ENCODE results near the gene C18orf54. TPM values are rescaled to one million over a fixed set of nuclear protein-coding genes. Genes with fewer than 3 reads are reported as not detected.

C18orf54 gene
- total RNA-seq, 4 donors from 2014 or later, result 2.9 to 17.1 (median 3.9) TPM

DNA sequence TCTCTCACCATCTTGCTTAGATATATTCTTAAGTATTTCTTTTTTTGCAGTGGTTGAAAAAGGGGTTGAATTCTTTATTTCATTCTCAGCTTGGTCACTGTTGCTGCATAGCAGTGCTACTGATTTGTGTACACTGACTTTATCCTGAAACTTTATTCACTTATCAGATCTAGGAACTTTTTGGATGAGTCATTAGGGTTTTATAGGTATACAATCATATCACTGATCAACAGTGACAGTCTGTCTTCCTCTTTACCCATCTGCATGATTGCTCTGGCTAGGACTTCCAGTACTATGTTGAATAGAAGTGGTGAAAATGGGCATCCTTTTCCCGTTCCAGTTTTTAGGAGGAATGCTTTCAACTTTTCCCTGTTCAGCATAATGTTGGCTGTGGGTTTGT lies 6.5 kb upstream of the C18orf54 start:
- Histone ChIP-seq H3K9me3 (no peaks in the 10 kb centered on the region), H3K27me3 (no peaks in the 10 kb centered on the region), H3K27ac (no peak overlapping the region), H3K4me3 (no peak overlapping the region), H3K36me3 (no peaks in the 10 kb centered on the region), H3K4me1 (no peaks in the 10 kb centered on the region)
- intact Hi-C loops (cut with DNase I; ENCODE audit: low total_unique reads), result no loop called here
- no peak for DNase-seq
- TF ChIP-seq, protein P1, sequence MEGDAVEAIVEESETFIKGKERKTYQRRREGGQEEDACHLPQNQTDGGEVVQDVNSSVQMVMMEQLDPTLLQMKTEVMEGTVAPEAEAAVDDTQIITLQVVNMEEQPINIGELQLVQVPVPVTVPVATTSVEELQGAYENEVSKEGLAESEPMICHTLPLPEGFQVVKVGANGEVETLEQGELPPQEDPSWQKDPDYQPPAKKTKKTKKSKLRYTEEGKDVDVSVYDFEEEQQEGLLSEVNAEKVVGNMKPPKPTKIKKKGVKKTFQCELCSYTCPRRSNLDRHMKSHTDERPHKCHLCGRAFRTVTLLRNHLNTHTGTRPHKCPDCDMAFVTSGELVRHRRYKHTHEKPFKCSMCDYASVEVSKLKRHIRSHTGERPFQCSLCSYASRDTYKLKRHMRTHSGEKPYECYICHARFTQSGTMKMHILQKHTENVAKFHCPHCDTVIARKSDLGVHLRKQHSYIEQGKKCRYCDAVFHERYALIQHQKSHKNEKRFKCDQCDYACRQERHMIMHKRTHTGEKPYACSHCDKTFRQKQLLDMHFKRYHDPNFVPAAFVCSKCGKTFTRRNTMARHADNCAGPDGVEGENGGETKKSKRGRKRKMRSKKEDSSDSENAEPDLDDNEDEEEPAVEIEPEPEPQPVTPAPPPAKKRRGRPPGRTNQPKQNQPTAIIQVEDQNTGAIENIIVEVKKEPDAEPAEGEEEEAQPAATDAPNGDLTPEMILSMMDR (IDR thresholded peaks at IDR 0.05), result no peak
- no peak for TF ChIP-seq POLR2A (IDR thresholded peaks at IDR 0.05)

DNA sequence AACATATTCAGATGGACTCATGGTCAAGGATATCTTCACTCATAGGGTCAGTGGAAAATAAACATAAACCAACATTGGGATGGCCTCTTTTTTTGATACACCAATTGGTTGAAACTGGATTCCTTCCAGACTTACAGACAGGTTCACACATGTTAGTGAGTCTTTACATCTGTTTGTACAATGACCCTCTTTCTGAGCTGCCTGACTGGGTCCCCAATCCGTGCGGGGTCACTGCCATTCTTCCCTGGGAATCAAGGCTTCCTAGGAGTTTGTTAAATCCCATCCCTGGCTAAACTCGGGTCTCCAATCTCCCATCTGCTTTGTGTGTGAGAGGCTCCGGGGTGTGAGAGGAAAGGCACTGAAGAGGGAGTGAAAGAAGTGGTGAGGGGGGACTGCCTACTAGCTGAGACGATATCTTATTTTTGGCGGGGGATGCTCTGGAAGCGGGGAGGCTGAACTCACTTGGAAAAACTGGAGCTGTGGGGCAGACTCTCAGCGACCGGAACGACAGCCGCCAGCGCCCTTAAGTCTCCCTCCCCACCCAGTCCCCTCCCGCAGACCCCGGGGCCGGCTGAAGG lies 535 bp upstream of the C18orf54 start:
- no peaks in the 10 kb centered on the region for H3K36me3 ChIP-seq
- peak in 1 of 2 donors; percentile 11 for DNase-seq
- H3K9me3 ChIP-seq, result no peaks in the 10 kb centered on the region
- no peaks in the 10 kb centered on the region for H3K4me1 ChIP-seq
- intact Hi-C loops (cut with DNase I; ENCODE audit: low total_unique reads), result no loop called here
- peak overlapping the region; percentile 87 to 95 for H3K4me3 ChIP-seq
- H3K27me3 ChIP-seq, result no peaks in the 10 kb centered on the region
- TF ChIP-seq, protein P1 (IDR thresholded peaks at IDR 0.05), result no peak
- no peak for TF ChIP-seq POLR2A (IDR thresholded peaks at IDR 0.05)
- H3K27ac ChIP-seq, result peak overlapping the region; percentile 74 to 83

DNA sequence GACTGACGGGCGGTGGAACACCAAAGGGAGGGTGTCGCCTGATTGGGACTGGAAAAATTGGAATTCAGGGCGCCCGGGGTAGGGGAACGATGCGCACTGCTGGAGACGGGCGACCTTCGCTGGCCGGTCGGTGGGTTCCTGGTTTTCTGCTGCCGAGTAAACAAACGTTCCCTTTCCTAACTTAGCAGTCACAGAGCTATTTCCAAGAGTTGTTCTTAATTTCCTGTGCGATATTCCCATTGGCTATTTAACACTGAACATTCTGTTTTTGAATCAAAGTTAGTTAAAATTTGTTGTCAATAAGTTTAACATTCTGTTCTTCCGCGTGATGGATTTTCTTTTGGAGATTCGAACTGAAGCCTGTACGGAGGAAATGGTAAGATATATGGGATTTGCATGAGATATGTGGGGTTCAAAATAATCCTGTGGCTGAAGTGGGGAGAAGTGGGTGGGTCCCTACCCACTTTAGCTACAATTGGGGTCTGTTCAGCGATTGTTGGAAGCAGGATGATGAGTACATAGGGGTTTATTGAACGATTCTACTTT lies 862 bp downstream of the C18orf54 start:
- Histone ChIP-seq H3K4me1 (no peaks in the 10 kb centered on the region), H3K36me3 (no peaks in the 10 kb centered on the region), H3K27ac (peak overlapping the region in 1 of 2 donors; percentile 83), H3K4me3 (peak overlapping the region; percentile 87 to 95), H3K27me3 (no peaks in the 10 kb centered on the region), H3K9me3 (no peaks in the 10 kb centered on the region)
- intact Hi-C loops (cut with DNase I; ENCODE audit: low total_unique reads), result no loop called here
- no peak for DNase-seq
- TF ChIP-seq, protein P1 (IDR thresholded peaks at IDR 0.05), result no peak
- TF ChIP-seq POLR2A (IDR thresholded peaks at IDR 0.05), result no peak

DNA sequence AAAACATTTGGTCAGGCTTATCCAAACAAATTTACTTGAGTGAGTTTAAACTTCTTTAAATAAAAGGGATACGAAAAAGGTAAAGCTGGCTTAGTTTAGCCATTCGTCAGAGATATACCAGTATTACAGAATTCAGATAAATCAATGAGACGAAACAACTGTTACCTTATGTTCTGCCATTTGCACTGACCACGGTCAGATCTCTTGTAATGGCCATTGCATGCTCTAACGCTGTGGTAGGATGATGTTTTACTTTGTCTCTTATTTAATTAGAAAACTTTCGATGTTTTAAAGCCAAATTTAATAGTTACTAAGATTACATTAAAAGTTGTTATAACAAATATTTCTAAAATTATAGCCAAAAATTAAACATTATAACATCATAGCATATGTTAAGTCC lies 1.5 kb downstream of the C18orf54 start:
- peak overlapping the region in 1 of 2 donors; percentile 87 for H3K4me3 ChIP-seq
- H3K9me3 ChIP-seq, result no peaks in the 10 kb centered on the region
- no peaks in the 10 kb centered on the region for H3K36me3 ChIP-seq
- H3K27ac ChIP-seq, result no peak overlapping the region
- intact Hi-C loops (cut with DNase I; ENCODE audit: low total_unique reads), result no loop called here
- H3K27me3 ChIP-seq, result no peaks in the 10 kb centered on the region
- no peak for TF ChIP-seq POLR2A (IDR thresholded peaks at IDR 0.05)
- TF ChIP-seq, protein P1 (IDR thresholded peaks at IDR 0.05), result no peak
- H3K4me1 ChIP-seq, result no peaks in the 10 kb centered on the region
- no peak for DNase-seq

DNA sequence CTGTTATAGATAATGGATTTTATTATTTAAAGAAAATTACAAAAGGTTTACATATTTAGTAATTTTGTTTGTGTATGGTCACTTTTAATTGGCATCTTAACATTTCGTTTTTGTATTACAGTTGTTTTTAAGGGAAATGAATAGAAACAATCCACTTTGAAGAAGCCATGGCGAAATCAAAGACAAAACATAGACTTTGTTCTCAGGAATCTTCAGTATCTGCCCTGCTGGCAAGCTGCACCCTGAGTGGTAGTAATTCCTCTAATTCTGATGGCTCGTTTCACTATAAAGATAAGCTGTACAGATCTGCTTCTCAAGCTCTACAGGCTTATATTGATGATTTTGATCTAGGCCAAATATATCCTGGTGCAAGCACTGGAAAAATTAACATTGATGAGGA lies 2.7 kb downstream of the C18orf54 start:
- Histone ChIP-seq H3K36me3 (no peaks in the 10 kb centered on the region), H3K4me3 (no peak overlapping the region), H3K4me1 (no peaks in the 10 kb centered on the region), H3K9me3 (no peaks in the 10 kb centered on the region), H3K27ac (no peak overlapping the region), H3K27me3 (no peaks in the 10 kb centered on the region)
- intact Hi-C loops (cut with DNase I; ENCODE audit: low total_unique reads), result no loop called here
- no peak for TF ChIP-seq POLR2A (IDR thresholded peaks at IDR 0.05)
- DNase-seq, result no peak

All from uterus (tissue), 4 donors.